Natural killer cell (primary cell): ENCODE measurements around the gene NR6A1. TPM values are rescaled to one million over a fixed set of nuclear protein-coding genes. Genes with fewer than 3 reads are reported as not detected.

Source experiments
- ATAC-seq, 3 donors: fragments of 150-1000 bp in 2 of 3; fragments of 200-7000 bp in 1 of 3; cut with Tn5 transposase; 1 replicate in 1 of 3; 2 replicates in 2 of 3; pipeline ENCODE4 v1.10.0; 2021; ENCODE audit warnings: mild to moderate bottlenecking in 2 of 3, moderate library complexity in 2 of 3
- DNase-seq, 2 donors: peaks; one replicate each; pipeline versions ENCODE4 v3.0.0 to v3.0.0-alpha.2; 2013 to 2021; ENCODE audit warnings: mixed read lengths in 1 of 2
- H3K27ac ChIP-seq: one replicate; pipeline ENCODE4 v1.5.1; 2013; ENCODE audit warnings: mild to moderate bottlenecking, low read length
- H3K27me3 ChIP-seq: one replicate; pipeline ENCODE4 v1.6.1; 2013; ENCODE audit warnings: low read length; ENCODE audit not compliant: control insufficient read depth, insufficient read depth
- H3K36me3 ChIP-seq: one replicate; pipeline ENCODE4 v1.6.1; 2013; ENCODE audit warnings: low read length; ENCODE audit not compliant: control insufficient read depth, insufficient read depth
- H3K4me1 ChIP-seq: one replicate; pipeline ENCODE4 v1.6.1; 2013; ENCODE audit warnings: low read length; ENCODE audit not compliant: control insufficient read depth, insufficient read depth
- H3K4me3 ChIP-seq: one replicate; pipeline ENCODE4 v1.5.1; 2013; ENCODE audit warnings: low read length
- H3K9me3 ChIP-seq: one replicate; pipeline ENCODE4 v1.6.1; 2013; ENCODE audit warnings: low read length; ENCODE audit not compliant: control insufficient read depth, insufficient read depth
- H3K27ac Mint-ChIP-seq, 2 donors: one replicate each; pipeline ENCODE4 v1.8.0; 2022; ENCODE audit warnings: mild to moderate bottlenecking in 2 of 2, mixed read lengths in 2 of 2, moderate library complexity in 1 of 2
- H3K27me3 Mint-ChIP-seq, 2 donors: one replicate each; pipeline ENCODE4 v1.8.0; 2022; ENCODE audit warnings: low read depth in 2 of 2, mixed read lengths in 2 of 2
- H3K36me3 Mint-ChIP-seq: one replicate; pipeline ENCODE4 v1.8.0; 2022; ENCODE audit warnings: mixed read lengths
- H3K4me1 Mint-ChIP-seq, 2 donors: one replicate each; pipeline ENCODE4 v1.8.0; 2022; ENCODE audit warnings: mixed read lengths in 2 of 2
- H3K4me3 Mint-ChIP-seq: one replicate; pipeline ENCODE4 v1.8.0; 2022; ENCODE audit warnings: mild to moderate bottlenecking, moderate library complexity, mixed read lengths
- H3K9me3 Mint-ChIP-seq, 2 donors: one replicate each; pipeline ENCODE4 v1.8.0; 2022; ENCODE audit warnings: mixed read lengths in 2 of 2
- WGBS: methylation state at CpG from one replicate; pipeline ENCODE4 v1.1.7; 2013; ENCODE audit warnings: missing lambda C conversion rate; ENCODE audit not compliant: insufficient coverage; 5-methylcytosine and 5-hydroxymethylcytosine counted together
- intact Hi-C: fragments of 100-400 bp; cut with micrococcal nuclease; formaldehyde crosslinking; loops from one replicate; pipeline ENCODE4 v1.14.2; 2022
- total RNA-seq, 4 donors: library from RNA; stranded (reverse); fragments of 120-200 nt in 1 of 4; gene quantifications; one replicate each; pipeline versions ENCODE4 v1.2.3 to v1.2.4, GENCODE V29; 2013 to 2022
- TF ChIP-seq, protein P1 (sequence below): fragments of 200-600 bp; IDR thresholded peaks from one replicate; pipeline ENCODE4 v1.8.0; 2022; ENCODE audit warnings: antibody characterized with exemption

NR6A1 gene
- total RNA-seq, 3 donors from 2014 or later (not counting 1 experiment from before 2014, with no cell fraction given): 0.07 to 0.75 (median 0.49) TPM

DNA sequence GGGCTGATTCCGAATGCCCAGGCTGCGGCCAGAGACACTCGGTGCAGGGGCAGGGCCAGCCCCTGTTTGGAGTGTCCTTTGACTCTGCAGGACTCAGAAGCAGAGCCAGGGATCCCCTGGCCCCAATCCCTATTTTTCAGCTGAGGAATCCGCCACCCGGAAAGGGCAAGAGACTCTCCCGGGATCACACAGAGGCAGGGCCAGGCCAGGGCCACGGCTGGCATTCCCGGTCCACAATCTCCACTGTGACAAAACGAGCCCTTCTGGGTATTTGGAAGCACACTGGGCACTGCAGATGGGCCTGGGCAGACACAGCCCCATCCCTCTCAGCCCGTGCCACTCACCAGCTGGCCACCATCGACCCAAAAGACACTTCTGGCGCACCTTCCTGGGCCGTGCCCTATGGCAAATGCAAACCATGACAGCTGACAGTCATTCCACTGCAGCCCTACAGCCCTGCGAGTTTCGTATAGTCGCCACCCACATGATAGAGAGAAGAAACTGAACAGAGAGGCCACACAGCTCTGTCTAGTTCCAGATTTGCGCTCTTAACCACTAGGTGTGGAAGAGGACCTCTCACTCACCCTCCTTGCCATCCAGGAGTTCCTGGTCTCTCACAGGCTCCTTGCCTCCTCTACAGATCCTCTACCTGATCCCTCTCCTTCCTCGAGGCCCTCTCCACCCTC is 277.2 kb downstream of the NR6A1 start:
- no peak overlapping the region for H3K27ac Mint-ChIP-seq

DNA sequence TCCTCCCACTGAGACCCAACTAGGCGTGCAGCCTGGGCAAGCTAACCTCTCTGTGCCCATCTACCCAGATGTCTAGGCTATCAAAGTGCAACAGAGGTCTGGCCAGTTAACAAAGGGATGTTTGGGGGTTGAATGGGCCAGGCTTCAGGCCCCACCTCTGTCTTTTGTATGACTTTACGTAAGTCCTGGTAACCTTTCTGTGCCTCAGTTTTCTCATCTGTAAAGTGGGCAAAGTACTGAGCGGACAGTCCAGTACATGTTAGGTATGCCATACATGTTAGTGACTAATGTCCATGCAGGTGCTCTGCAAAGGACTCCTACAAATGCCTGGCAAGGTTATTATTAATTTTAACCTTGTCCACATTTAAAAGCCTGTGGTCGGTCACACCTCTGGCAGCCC is 277.9 kb downstream of the NR6A1 start:
- TF ChIP-seq, protein P1, sequence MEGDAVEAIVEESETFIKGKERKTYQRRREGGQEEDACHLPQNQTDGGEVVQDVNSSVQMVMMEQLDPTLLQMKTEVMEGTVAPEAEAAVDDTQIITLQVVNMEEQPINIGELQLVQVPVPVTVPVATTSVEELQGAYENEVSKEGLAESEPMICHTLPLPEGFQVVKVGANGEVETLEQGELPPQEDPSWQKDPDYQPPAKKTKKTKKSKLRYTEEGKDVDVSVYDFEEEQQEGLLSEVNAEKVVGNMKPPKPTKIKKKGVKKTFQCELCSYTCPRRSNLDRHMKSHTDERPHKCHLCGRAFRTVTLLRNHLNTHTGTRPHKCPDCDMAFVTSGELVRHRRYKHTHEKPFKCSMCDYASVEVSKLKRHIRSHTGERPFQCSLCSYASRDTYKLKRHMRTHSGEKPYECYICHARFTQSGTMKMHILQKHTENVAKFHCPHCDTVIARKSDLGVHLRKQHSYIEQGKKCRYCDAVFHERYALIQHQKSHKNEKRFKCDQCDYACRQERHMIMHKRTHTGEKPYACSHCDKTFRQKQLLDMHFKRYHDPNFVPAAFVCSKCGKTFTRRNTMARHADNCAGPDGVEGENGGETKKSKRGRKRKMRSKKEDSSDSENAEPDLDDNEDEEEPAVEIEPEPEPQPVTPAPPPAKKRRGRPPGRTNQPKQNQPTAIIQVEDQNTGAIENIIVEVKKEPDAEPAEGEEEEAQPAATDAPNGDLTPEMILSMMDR: no peak
- Histone ChIP-seq H3K9me3 (no peaks in the 10 kb centered on the region), H3K27ac (no peak overlapping the region), H3K36me3 (no peaks in the 10 kb centered on the region), H3K4me3 (no peak overlapping the region), H3K4me1 (peaks cover 23% of the 10 kb centered on the region), H3K27me3 (no peaks in the 10 kb centered on the region)
- DNase-seq: no peak
- Mint-ChIP-seq H3K27ac (no peak overlapping the region), H3K4me3 (no peak overlapping the region), H3K27me3 (no peaks in the 10 kb centered on the region), H3K36me3 (no peaks in the 10 kb centered on the region), H3K9me3 (no peaks in the 10 kb centered on the region), H3K4me1 (peaks cover 11 to 22% of the 10 kb centered on the region in 2 donors)
- ATAC-seq: no peak
- intact Hi-C loops: no loop called here
- WGBS: 83% methylated on average over 4 of the region's 4 CpGs

More for the DNA sequence above, 277.2 kb downstream of the NR6A1 start:
- H3K27me3 Mint-ChIP-seq: no peaks in the 10 kb centered on the region
- peaks cover 23% of the 10 kb centered on the region for H3K4me1 ChIP-seq
- no peak overlapping the region for H3K4me3 Mint-ChIP-seq
- no peaks in the 10 kb centered on the region for H3K9me3 Mint-ChIP-seq
- ATAC-seq (no peak), DNase-seq (no peak)
- peaks cover 11 to 22% of the 10 kb centered on the region in 2 donors for H3K4me1 Mint-ChIP-seq
- intact Hi-C loops: no loop called here
- H3K36me3 Mint-ChIP-seq: no peaks in the 10 kb centered on the region
- TF ChIP-seq, protein P1: no peak
- no peaks in the 10 kb centered on the region for H3K27me3 ChIP-seq
- no peaks in the 10 kb centered on the region for H3K36me3 ChIP-seq
- no peak overlapping the region for H3K27ac ChIP-seq
- H3K9me3 ChIP-seq: no peaks in the 10 kb centered on the region
- H3K4me3 ChIP-seq: no peak overlapping the region
- 83% methylated on average over 18 of the region's 18 CpGs for WGBS

DNA sequence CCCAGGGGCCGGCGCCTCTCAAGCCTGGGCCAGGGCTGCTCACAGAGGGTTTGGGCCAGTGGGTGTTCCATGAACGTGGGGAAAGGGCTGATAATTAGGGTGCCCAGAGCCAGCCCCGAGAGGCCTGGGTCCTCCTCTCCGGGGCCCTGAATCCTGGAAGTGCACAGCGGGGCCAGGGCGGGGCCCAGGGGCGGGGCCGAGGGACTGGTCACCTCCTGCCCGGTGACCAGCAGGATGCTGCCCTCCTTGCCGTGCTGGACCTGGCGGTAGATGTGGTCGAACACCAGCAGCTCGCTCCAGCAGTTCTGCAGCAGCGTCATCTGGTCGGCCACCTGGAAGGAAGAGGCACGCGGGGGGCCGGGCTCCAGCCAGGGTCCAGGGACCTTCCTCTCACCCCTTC is 278.3 kb downstream of the NR6A1 start:
- Mint-ChIP-seq H3K4me3 (no peak overlapping the region), H3K36me3 (no peaks in the 10 kb centered on the region), H3K9me3 (no peaks in the 10 kb centered on the region), H3K27ac (no peak overlapping the region), H3K27me3 (no peaks in the 10 kb centered on the region), H3K4me1 (peaks cover 11 to 22% of the 10 kb centered on the region in 2 donors)
- TF ChIP-seq, protein P1: no peak
- H3K27me3 ChIP-seq: no peaks in the 10 kb centered on the region
- H3K9me3 ChIP-seq: no peaks in the 10 kb centered on the region
- H3K36me3 ChIP-seq: no peaks in the 10 kb centered on the region
- H3K4me1 ChIP-seq: peaks cover 23% of the 10 kb centered on the region
- H3K27ac ChIP-seq: no peak overlapping the region
- H3K4me3 ChIP-seq: no peak overlapping the region
- ATAC-seq: no peak
- 87% methylated on average over 19 of the region's 19 CpGs for WGBS
- intact Hi-C loops: no loop called here
- no peak for DNase-seq
